H9 (cell line): ENCODE data around the gene SELENOF. TPM values are rescaled to one million over a fixed set of nuclear protein-coding genes. Genes with fewer than 3 reads are reported as not detected.

Source experiments
- DNase-seq: peaks from one replicate; pipeline ENCODE4 v3.0.0-alpha.2; 2017
- H2AFZ ChIP-seq: one replicate; pipeline ENCODE4 v1.6.1; 2013; ENCODE audit warnings: mild to moderate bottlenecking, low read length, control low read depth, moderate library complexity
- H2AK5ac ChIP-seq: 2 replicates; pipeline ENCODE4 v1.6.1; 2013; ENCODE audit warnings: low read length, control low read depth, mixed read lengths; ENCODE audit not compliant: insufficient read length
- H2BK120ac ChIP-seq: one replicate; pipeline ENCODE4 v1.6.1; 2013; ENCODE audit warnings: low read depth, mild to moderate bottlenecking, low read length, control low read depth, inconsistent platforms; ENCODE audit not compliant: poor library complexity, severe bottlenecking
- H2BK12ac ChIP-seq: 2 replicates; pipeline ENCODE4 v1.6.1; 2013; ENCODE audit warnings: low read length, control low read depth, mixed read lengths, low read depth; ENCODE audit not compliant: insufficient read length
- H2BK15ac ChIP-seq: 2 replicates; pipeline ENCODE4 v1.6.1; 2013; ENCODE audit warnings: low read depth, low read length, control low read depth
- H2BK20ac ChIP-seq: one replicate; pipeline ENCODE4 v1.6.1; 2013; ENCODE audit warnings: low read depth, mild to moderate bottlenecking, low read length, control low read depth, inconsistent platforms; ENCODE audit not compliant: poor library complexity, severe bottlenecking
- H2BK5ac ChIP-seq: 2 replicates; pipeline ENCODE4 v1.6.1; 2013; ENCODE audit warnings: low read length, control low read depth, mixed read lengths; ENCODE audit not compliant: insufficient read length
- H3K14ac ChIP-seq: 2 replicates; pipeline ENCODE4 v1.6.1; 2013; ENCODE audit warnings: low read length, control low read depth; ENCODE audit not compliant: insufficient read depth
- H3K18ac ChIP-seq: 2 replicates; pipeline ENCODE4 v1.6.1; 2013; ENCODE audit warnings: low read depth, mild to moderate bottlenecking, mixed read lengths, low read length, control low read depth; ENCODE audit not compliant: insufficient read length
- H3K23ac ChIP-seq: 2 replicates; pipeline ENCODE4 v1.6.1; 2013; ENCODE audit warnings: low read length, control low read depth, mixed read lengths, low read depth; ENCODE audit not compliant: insufficient read length
- H3K23me2 ChIP-seq: 2 replicates; pipeline ENCODE4 v1.6.1; 2013; ENCODE audit warnings: low read depth, mild to moderate bottlenecking, mixed read lengths, low read length, control low read depth; ENCODE audit not compliant: insufficient read length, poor library complexity, severe bottlenecking
- H3K27ac ChIP-seq: 2 replicates; pipeline ENCODE4 v1.5.1; 2013; ENCODE audit warnings: low read length, control low read depth, mixed read lengths, low read depth; ENCODE audit not compliant: insufficient read length
- H3K27me3 ChIP-seq: 2 replicates; pipeline ENCODE4 v1.6.1; 2013; ENCODE audit warnings: low read length, control low read depth, inconsistent platforms; ENCODE audit not compliant: insufficient read depth
- H3K4ac ChIP-seq: 2 replicates; pipeline ENCODE4 v1.6.1; 2013; ENCODE audit warnings: low read depth, mild to moderate bottlenecking, control low read depth, inconsistent platforms, low read length, moderate library complexity
- H3K4me1 ChIP-seq: 2 replicates; pipeline ENCODE4 v1.6.1; 2013; ENCODE audit warnings: low read length, control low read depth, inconsistent platforms; ENCODE audit not compliant: insufficient read depth
- H3K4me2 ChIP-seq: 2 replicates; pipeline ENCODE4 v1.6.1; 2013; ENCODE audit warnings: low read length, control low read depth, mixed read lengths; ENCODE audit not compliant: insufficient read length, insufficient read depth
- H3K56ac ChIP-seq: 2 replicates; pipeline ENCODE4 v1.6.1; 2013; ENCODE audit warnings: low read depth, mild to moderate bottlenecking, mixed read lengths, low read length, control low read depth; ENCODE audit not compliant: insufficient read length
- H3K79me1 ChIP-seq: 2 replicates; pipeline ENCODE4 v1.6.1; 2013; ENCODE audit warnings: low read depth, mild to moderate bottlenecking, moderate library complexity, low read length, control low read depth, inconsistent platforms; ENCODE audit not compliant: insufficient read depth, poor library complexity, severe bottlenecking
- H3K79me2 ChIP-seq: 2 replicates; pipeline ENCODE4 v1.6.1; 2013; ENCODE audit warnings: low read length, control low read depth, inconsistent platforms; ENCODE audit not compliant: insufficient read depth
- H3K9ac ChIP-seq: 2 replicates; pipeline ENCODE4 v1.6.1; 2013; ENCODE audit warnings: low read length, control low read depth, mixed read lengths; ENCODE audit not compliant: insufficient read length; ENCODE audit errors: extremely low read depth
- H3K9me3 ChIP-seq: one replicate; pipeline ENCODE4 v1.6.1; 2013; ENCODE audit warnings: low read depth, low read length, inconsistent platforms; ENCODE audit not compliant: control insufficient read depth
- H3T11ph ChIP-seq: one replicate; pipeline ENCODE4 v1.6.1; 2013; ENCODE audit warnings: mild to moderate bottlenecking, low read length, control low read depth, inconsistent platforms
- H4K20me1 ChIP-seq: one replicate; pipeline ENCODE4 v1.6.1; 2013; ENCODE audit not compliant: control insufficient read depth, insufficient read length, insufficient read depth
- H4K5ac ChIP-seq: 2 replicates; pipeline ENCODE4 v1.6.1; 2013; ENCODE audit warnings: low read depth, mild to moderate bottlenecking, mixed read lengths, low read length, control low read depth; ENCODE audit not compliant: insufficient read length
- H4K8ac ChIP-seq: replicated peaks from 2 replicates; pipeline ENCODE4 v1.6.1; 2013; ENCODE audit warnings: low read length, control low read depth, mixed read lengths, low read depth; ENCODE audit not compliant: insufficient read length
- H4K91ac ChIP-seq: 2 replicates; pipeline ENCODE4 v1.6.1; 2013; ENCODE audit warnings: low read depth, mild to moderate bottlenecking, moderate library complexity, mixed read lengths, low read length, control low read depth; ENCODE audit not compliant: insufficient read length
- H3K27ac Mint-ChIP-seq, 3 experiments: 2 replicates in 2 of 3; 3 replicates in 1 of 3; pipeline ENCODE4 v1.8.0; 2020 to 2021; ENCODE audit warnings: mixed read lengths in 3 of 3, mild to moderate bottlenecking in 1 of 3, moderate library complexity in 1 of 3
- H3K27me3 Mint-ChIP-seq: 2 replicates; pipeline ENCODE4 v1.8.0; 2021; ENCODE audit warnings: low read depth, mild to moderate bottlenecking, moderate library complexity, mixed read lengths
- H3K36me3 Mint-ChIP-seq, 3 experiments: 2 replicates in 2 of 3; 3 replicates in 1 of 3; pipeline ENCODE4 v1.8.0; 2020 to 2021; ENCODE audit warnings: low read depth in 3 of 3, mixed read lengths in 3 of 3; ENCODE audit not compliant: insufficient read depth in 1 of 3
- H3K4me1 Mint-ChIP-seq, 2 experiments: 2 replicates each; pipeline ENCODE4 v1.8.0; 2020; ENCODE audit warnings: mixed read lengths in 2 of 2
- H3K4me3 Mint-ChIP-seq, 2 experiments: 2 replicates in 1 of 2; 3 replicates in 1 of 2; pipeline ENCODE4 v1.8.0; 2020 to 2021; ENCODE audit warnings: mild to moderate bottlenecking in 2 of 2, mixed read lengths in 2 of 2, moderate library complexity in 1 of 2
- H3K9me3 Mint-ChIP-seq, 2 experiments: 2 replicates in 1 of 2; 3 replicates in 1 of 2; pipeline ENCODE4 v1.8.0; 2020; ENCODE audit warnings: mild to moderate bottlenecking in 2 of 2, mixed read lengths in 2 of 2, moderate library complexity in 1 of 2
- CTCF ChIP-seq: fragments of 200-600 bp; sonication (generic); conservative IDR thresholded peaks from 3 replicates; pipeline ENCODE4 v1.8.0; 2021; ENCODE audit warnings: antibody characterized with exemption, mild to moderate bottlenecking
- WGBS: extraction: QIAGEN DNeasy Blood & Tissue Kit; methylation state at CpG from one replicate; pipeline ENCODE4 v1.1.7; 2013; ENCODE audit warnings: missing lambda C conversion rate, low lambda C conversion rate, mixed read lengths; ENCODE audit not compliant: insufficient read length; ENCODE audit errors: extremely low coverage; 5-methylcytosine and 5-hydroxymethylcytosine counted together
- total RNA-seq: library from RNA; stranded (reverse); gene quantifications from 2 replicates; pipeline ENCODE4 v1.2.1, GENCODE V29; 2021

The SELENOF gene
- total RNA-seq, 1 experiment from 2014 or later: 143 TPM

- Histone ChIP-seq H4K5ac (no peak overlapping the region), H3K79me1 (no peaks in the 10 kb centered on the region), H4K20me1 (no peaks in the 10 kb centered on the region), H3K23me2 (no peaks in the 10 kb centered on the region), H3T11ph (no peak overlapping the region), H3K9ac (no peak overlapping the region), H2BK15ac (no peak overlapping the region), H3K9me3 (no peaks in the 10 kb centered on the region), H3K18ac (no peak overlapping the region), H3K4me2 (no peak overlapping the region), H2BK120ac (no peak overlapping the region), H3K27me3 (no peaks in the 10 kb centered on the region), H4K8ac (no peak overlapping the region), H3K14ac (no peak overlapping the region), H3K56ac (no peak overlapping the region), H2BK20ac (no peak overlapping the region), H4K91ac (no peak overlapping the region), H2AFZ (no peak overlapping the region), H2BK5ac (no peak overlapping the region), H3K27ac (no peak overlapping the region), H3K23ac (no peak overlapping the region), H2AK5ac (no peak overlapping the region), H3K79me2 (no peaks in the 10 kb centered on the region), H3K4me1 (no peaks in the 10 kb centered on the region), H2BK12ac (no peak overlapping the region), H3K4ac (no peak overlapping the region)
- Mint-ChIP-seq H3K9me3 (no peaks in the 10 kb centered on the region), H3K4me3 (no peak overlapping the region), H3K4me1 (peaks cover 7 to 10% of the 10 kb centered on the region in 2 experiments), H3K36me3 (no peaks in the 10 kb centered on the region), H3K27ac (no peak overlapping the region), H3K27me3 (no peaks in the 10 kb centered on the region)
- no CpG with 5 or more reads among the region's 2 CpGs for WGBS
- TF ChIP-seq CTCF: no peak
- DNase-seq: no peak
Measured at GRCh38 chr1:86846164-86846647, 67.7 kb downstream of the SELENOF start.
